Testis (tissue), 3 donors: ENCODE measurements around the gene ACOT13. TPM values are rescaled to one million over a fixed set of nuclear protein-coding genes. Genes with fewer than 3 reads are reported as not detected.
"Not testable (repeated sequence)": the region's sequence is repeated elsewhere in the genome, so short reads cannot be mapped to it uniquely, and the experiment has no call there.

Source experiments
- DNase-seq: peaks from one replicate; pipeline ENCODE4 v3.0.0-alpha.2; 2019
- H3K27ac ChIP-seq, 2 donors: fragments of 200-600 bp; sonication (generic); one replicate each; pipeline ENCODE4 v1.5.1; 2019
- H3K27me3 ChIP-seq: fragments of 200-600 bp; sonication (generic); one replicate; pipeline ENCODE4 v1.5.1; 2019
- H3K36me3 ChIP-seq: fragments of 200-600 bp; sonication (generic); one replicate; pipeline ENCODE4 v1.5.1; 2017; ENCODE audit warnings: low read depth; ENCODE audit errors: missing control alignments
- H3K4me1 ChIP-seq: fragments of 200-600 bp; sonication (generic); one replicate; pipeline ENCODE4 v1.5.1; 2019
- H3K4me3 ChIP-seq, 2 donors: fragments of 200-600 bp; sonication (generic); one replicate each; pipeline ENCODE4 v1.5.1; 2017 to 2019
- H3K9me3 ChIP-seq: fragments of 200-600 bp; sonication (generic); one replicate; pipeline ENCODE4 v1.5.1; 2017
- CTCF ChIP-seq, 3 experiments: fragments of 450-650 bp in 2 of 3; fragments of 200-600 bp in 1 of 3; sonication (generic) in 1 of 3; IDR thresholded peaks; one replicate each; pipeline ENCODE4 v1.5.1; 2016 to 2019; ENCODE audit warnings: antibody characterized with exemption in 3 of 3, mild to moderate bottlenecking in 2 of 3, moderate library complexity in 1 of 3
- POLR2A ChIP-seq: fragments of 450-650 bp; IDR thresholded peaks from one replicate; pipeline ENCODE4 v1.6.1; 2017; ENCODE audit warnings: antibody characterized with exemption, mild to moderate bottlenecking, moderate library complexity
- WGBS, 2 donors: methylation state at CpG; one replicate each; pipeline ENCODE4 v1.1.5; 2018; 5-methylcytosine and 5-hydroxymethylcytosine counted together
- intact Hi-C: fragments of 100-400 bp; cut with DNase I; formaldehyde crosslinking; loops from one replicate; pipeline ENCODE4 v1.15.1; 2023; ENCODE audit warnings: low total_unique reads
- polyA plus RNA-seq: library from polyadenylated mRNA; stranded (reverse); fragments of 350-450 nt; fragmentation: Illumina TruSeq; extraction: RNeasy Lipid Tissue Mini Kit (QIAGEN cat#74804); gene quantifications from one replicate; pipeline ENCODE4 v1.2.3, GENCODE V29; 2014; ENCODE audit warnings: low read depth, low replicate concordance; ENCODE audit not compliant: insufficient read depth
- total RNA-seq, 2 donors: library from RNA; depleted of rRNA; stranded (reverse); fragments of >200 nt; gene quantifications; one replicate each; pipeline ENCODE4 v1.2.3, GENCODE V29; 2016

ACOT13 gene
- total and polyA plus RNA-seq, 3 donors from 2014 or later, result 15.6 to 67.7 (median 19.1) TPM

GRCh38 chr6:24752503-24752902 lies 85.6 kb downstream of the ACOT13 start:
- TF ChIP-seq CTCF (IDR thresholded peaks at IDR 0.05) (no peak), POLR2A (no peak)
- intact Hi-C loops, result no loop called here
- Histone ChIP-seq H3K4me1 (no peaks in the 10 kb centered on the region), H3K36me3 (no peaks in the 10 kb centered on the region), H3K27ac (no peak overlapping the region), H3K9me3 (no peaks in the 10 kb centered on the region), H3K4me3 (no peak overlapping the region), H3K27me3 (no peaks in the 10 kb centered on the region)
- no peak for DNase-seq
- WGBS, 2 donors, result 72 to 75% methylated on average over 2 of the region's 2 CpGs

GRCh38 chr6:24752917-24753492 lies 86.1 kb downstream of the ACOT13 start:
- WGBS, 2 donors, result 83 to 85% methylated on average over 1 of the region's 1 CpG
- Histone ChIP-seq H3K36me3 (no peaks in the 10 kb centered on the region), H3K27ac (no peak overlapping the region), H3K9me3 (no peaks in the 10 kb centered on the region), H3K4me3 (no peak overlapping the region), H3K4me1 (no peaks in the 10 kb centered on the region), H3K27me3 (no peaks in the 10 kb centered on the region)
- intact Hi-C loops, result no loop called here
- TF ChIP-seq CTCF (IDR thresholded peaks at IDR 0.05) (no peak), POLR2A (no peak)
- no peak for DNase-seq

- H3K9me3 ChIP-seq, result no peaks in the 10 kb centered on the region
- H3K4me1 ChIP-seq, result no peaks in the 10 kb centered on the region
- TF ChIP-seq CTCF (IDR thresholded peaks at IDR 0.05) (no peak), POLR2A (no peak)
- H3K27ac ChIP-seq, result no peak overlapping the region
- intact Hi-C loops, result no loop called here
- no peaks in the 10 kb centered on the region for H3K27me3 ChIP-seq
- no peak for DNase-seq
- WGBS, 2 donors, result 74 to 100% methylated on average over 2 of the region's 2 CpGs
- H3K36me3 ChIP-seq, result no peaks in the 10 kb centered on the region
- H3K4me3 ChIP-seq, result no peak overlapping the region
Measured at GRCh38 chr6:24753545-24753944, 86.7 kb downstream of the ACOT13 start.

- DNase-seq, H3K4me3 ChIP-seq, H3K36me3 ChIP-seq, intact Hi-C loops, H3K4me1 ChIP-seq, H3K27me3 ChIP-seq, H3K9me3 ChIP-seq, H3K27ac ChIP-seq: not testable (repeated sequence)
- 92% methylated on average over 4 of the region's 4 CpGs for WGBS, 2 donors
Measured at GRCh38 chr6:24754378-24754777, 87.5 kb downstream of the ACOT13 start.

Other genes with a start within 250 kb of the ACOT13 start
- 10 to 100 TPM; 10.7 to 15.6 TPM for gene GPLD1, start 177.5 kb upstream of the ACOT13 start, total RNA-seq
- gene GPLD1, start 177.5 kb upstream of the ACOT13 start, polyA plus RNA-seq, result 3.9 TPM
- 10 to 100 TPM; 16.3 to 21.2 TPM for gene ALDH5A1, start 172.1 kb upstream of the ACOT13 start, total RNA-seq
- 11.3 TPM for gene ALDH5A1, start 172.1 kb upstream of the ACOT13 start, polyA plus RNA-seq
- gene KIAA0319, start 20.9 kb upstream of the ACOT13 start, total RNA-seq, result 1 to 10 TPM; 2.0 to 2.3 TPM
- gene KIAA0319, start 20.9 kb upstream of the ACOT13 start, polyA plus RNA-seq, result 2.1 TPM
- 10 to 100 TPM; 37.2 to 37.4 TPM for gene TDP2, start 178 bp upstream of the ACOT13 start, total RNA-seq
- gene TDP2, start 178 bp upstream of the ACOT13 start, polyA plus RNA-seq, result 46.0 TPM
- 100 to 1,000 TPM; 109 to 128 TPM for gene C6orf62, start 52.1 kb downstream of the ACOT13 start, total RNA-seq
- 139 TPM for gene C6orf62, start 52.1 kb downstream of the ACOT13 start, polyA plus RNA-seq
- gene GMNN, start 107.9 kb downstream of the ACOT13 start, total RNA-seq, result 10 to 100 TPM; 23.8 to 37.4 TPM
- 67.2 TPM for gene GMNN, start 107.9 kb downstream of the ACOT13 start, polyA plus RNA-seq
- 1 to 10 TPM; 2.1 to 3.4 TPM for gene ARMH2, start 131.8 kb downstream of the ACOT13 start, total RNA-seq
- 31.7 TPM for gene ARMH2, start 131.8 kb downstream of the ACOT13 start, polyA plus RNA-seq